ENCODE results near the gene SMIM20.

Gene SMIM20

GRCh38 chr4:25970691-25971432 is 56.8 kb downstream of the SMIM20 start:
- DNase-seq = no peak
- H3K9me3 Mint-ChIP-seq = no peaks in the 10 kb centered on the region
- no peaks in the 10 kb centered on the region for H3K4me1 Mint-ChIP-seq
- H3K36me3 Mint-ChIP-seq = no peaks in the 10 kb centered on the region
- H3K27ac Mint-ChIP-seq = no peak overlapping the region
- H3K4me3 Mint-ChIP-seq = no peak overlapping the region
- H3K27me3 Mint-ChIP-seq = peaks cover 26% of the 10 kb centered on the region
- CTCF ChIA-PET = no interaction called here

GRCh38 chr4:25972366-25972765 is 58.3 kb downstream of the SMIM20 start:
- no peaks in the 10 kb centered on the region for H3K36me3 Mint-ChIP-seq
- peaks cover 28% of the 10 kb centered on the region for H3K27me3 Mint-ChIP-seq
- H3K4me3 Mint-ChIP-seq = no peak overlapping the region
- CTCF ChIA-PET = interaction anchor here (1.3 kb wide), 1 partner anchor 15 kb away, joined by 4 read pairs; no protein-coding TSS in a partner anchor
- H3K4me1 Mint-ChIP-seq = no peaks in the 10 kb centered on the region
- H3K27ac Mint-ChIP-seq = no peak overlapping the region
- no peak for DNase-seq
- H3K9me3 Mint-ChIP-seq = no peaks in the 10 kb centered on the region

- CTCF ChIA-PET = interaction anchor here (1.2 to 1.3 kb wide), 2 partner anchors 14 to 16 kb away, joined by 3 to 4 read pairs; no protein-coding TSS in a partner anchor
- no peaks in the 10 kb centered on the region for H3K4me1 Mint-ChIP-seq
- peaks cover 29% of the 10 kb centered on the region for H3K27me3 Mint-ChIP-seq
- no peak for DNase-seq
- no peak overlapping the region for H3K27ac Mint-ChIP-seq
- no peaks in the 10 kb centered on the region for H3K9me3 Mint-ChIP-seq
- H3K36me3 Mint-ChIP-seq = no peaks in the 10 kb centered on the region
- H3K4me3 Mint-ChIP-seq = no peak overlapping the region
Observed at GRCh38 chr4:25972984-25973745, 59.1 kb downstream of the SMIM20 start.

GRCh38 chr4:25976780-25977179 is 62.8 kb downstream of the SMIM20 start:
- no peak for DNase-seq
- no peak overlapping the region for H3K27ac Mint-ChIP-seq
- H3K27me3 Mint-ChIP-seq = peaks cover 17% of the 10 kb centered on the region
- H3K4me1 Mint-ChIP-seq = no peaks in the 10 kb centered on the region
- no peaks in the 10 kb centered on the region for H3K36me3 Mint-ChIP-seq
- no peak overlapping the region for H3K4me3 Mint-ChIP-seq
- CTCF ChIA-PET = no interaction called here
- no peaks in the 10 kb centered on the region for H3K9me3 Mint-ChIP-seq

- Mint-ChIP-seq H3K27me3 (peaks cover 12% of the 10 kb centered on the region), H3K4me3 (no peak overlapping the region), H3K36me3 (no peaks in the 10 kb centered on the region), H3K4me1 (no peaks in the 10 kb centered on the region), H3K27ac (no peak overlapping the region), H3K9me3 (no peaks in the 10 kb centered on the region)
- no peak for DNase-seq
- CTCF ChIA-PET = interaction anchor here (1.6 kb wide), 1 partner anchor 11 kb away, joined by 11 read pairs; no protein-coding TSS in a partner anchor
Observed at GRCh38 chr4:25977397-25978170, 63.6 kb downstream of the SMIM20 start.

- H3K27me3 Mint-ChIP-seq = peaks cover 12% of the 10 kb centered on the region
- H3K4me3 Mint-ChIP-seq = no peak overlapping the region
- CTCF ChIA-PET = interaction anchor here (1.6 kb wide), 1 partner anchor 10 kb away, joined by 11 read pairs; no protein-coding TSS in a partner anchor
- DNase-seq = no peak
- H3K27ac Mint-ChIP-seq = no peak overlapping the region
- H3K4me1 Mint-ChIP-seq = no peaks in the 10 kb centered on the region
- H3K9me3 Mint-ChIP-seq = no peaks in the 10 kb centered on the region
- H3K36me3 Mint-ChIP-seq = no peaks in the 10 kb centered on the region
Observed at GRCh38 chr4:25978327-25978726, 64.3 kb downstream of the SMIM20 start.
